ENCODE results near the gene C8B. TPM values are rescaled to one million over a fixed set of nuclear protein-coding genes. Genes with fewer than 3 reads are reported as not detected.

The C8B gene
- total RNA-seq, 3 donors from 2014 or later: not detected

DNA sequence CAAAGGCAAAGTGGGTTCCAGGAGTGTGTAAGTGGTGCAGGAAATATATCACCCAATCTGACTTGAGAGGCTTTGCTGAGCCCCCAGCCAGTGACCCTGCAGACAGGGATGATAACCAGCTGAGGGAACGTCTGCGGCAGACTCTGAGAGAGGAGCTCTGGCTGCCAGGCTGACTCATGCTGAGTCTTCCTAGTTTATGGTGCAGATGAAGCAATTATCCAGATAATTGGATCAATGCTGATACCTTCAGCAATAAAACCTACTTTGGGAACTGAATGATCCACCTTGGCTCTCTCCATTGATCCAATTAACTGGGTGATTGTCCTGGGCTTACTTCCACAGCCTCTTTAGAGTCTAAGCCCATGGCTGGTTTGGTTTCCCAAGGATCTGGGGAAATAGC is 7.3 kb downstream of the C8B start:
- TF ChIP-seq, protein P1, sequence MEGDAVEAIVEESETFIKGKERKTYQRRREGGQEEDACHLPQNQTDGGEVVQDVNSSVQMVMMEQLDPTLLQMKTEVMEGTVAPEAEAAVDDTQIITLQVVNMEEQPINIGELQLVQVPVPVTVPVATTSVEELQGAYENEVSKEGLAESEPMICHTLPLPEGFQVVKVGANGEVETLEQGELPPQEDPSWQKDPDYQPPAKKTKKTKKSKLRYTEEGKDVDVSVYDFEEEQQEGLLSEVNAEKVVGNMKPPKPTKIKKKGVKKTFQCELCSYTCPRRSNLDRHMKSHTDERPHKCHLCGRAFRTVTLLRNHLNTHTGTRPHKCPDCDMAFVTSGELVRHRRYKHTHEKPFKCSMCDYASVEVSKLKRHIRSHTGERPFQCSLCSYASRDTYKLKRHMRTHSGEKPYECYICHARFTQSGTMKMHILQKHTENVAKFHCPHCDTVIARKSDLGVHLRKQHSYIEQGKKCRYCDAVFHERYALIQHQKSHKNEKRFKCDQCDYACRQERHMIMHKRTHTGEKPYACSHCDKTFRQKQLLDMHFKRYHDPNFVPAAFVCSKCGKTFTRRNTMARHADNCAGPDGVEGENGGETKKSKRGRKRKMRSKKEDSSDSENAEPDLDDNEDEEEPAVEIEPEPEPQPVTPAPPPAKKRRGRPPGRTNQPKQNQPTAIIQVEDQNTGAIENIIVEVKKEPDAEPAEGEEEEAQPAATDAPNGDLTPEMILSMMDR (IDR thresholded peaks at IDR 0.05): no peak
- intact Hi-C loops (cut with DNase I; ENCODE audit: low total_unique reads): no loop called here

DNA sequence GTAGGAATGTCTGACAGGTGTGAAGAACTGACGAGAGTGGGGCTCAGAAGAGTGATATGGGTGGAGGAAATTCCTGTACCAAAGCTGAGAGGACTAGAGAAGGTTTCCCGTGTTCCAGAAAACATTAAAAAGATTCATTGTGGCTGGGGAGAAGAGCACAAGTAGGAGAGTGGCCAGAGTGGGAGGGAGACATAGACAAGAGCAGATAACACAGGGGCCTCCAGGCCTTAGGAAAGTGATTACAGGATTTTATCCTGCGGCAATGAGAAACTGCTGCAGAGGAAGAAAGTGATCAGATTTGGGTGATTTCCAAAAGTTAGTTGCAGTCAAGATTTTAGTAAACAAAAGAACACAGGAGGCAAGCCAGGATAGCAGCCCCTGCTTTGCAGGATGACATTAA is 7.9 kb downstream of the C8B start:
- H3K27ac ChIP-seq: no peak overlapping the region

More for the DNA sequence above, 7.3 kb downstream of the C8B start:
- no peaks in the 10 kb centered on the region for H3K9me3 ChIP-seq
- no peak for DNase-seq (ENCODE audit: low spot score in 2 of 2)
- no peaks in the 10 kb centered on the region for H3K36me3 ChIP-seq
- H3K4me3 ChIP-seq: no peak overlapping the region
- H3K4me1 ChIP-seq: no peaks in the 10 kb centered on the region
- H3K27me3 ChIP-seq: no peaks in the 10 kb centered on the region
- no peak overlapping the region for H3K27ac ChIP-seq

DNA sequence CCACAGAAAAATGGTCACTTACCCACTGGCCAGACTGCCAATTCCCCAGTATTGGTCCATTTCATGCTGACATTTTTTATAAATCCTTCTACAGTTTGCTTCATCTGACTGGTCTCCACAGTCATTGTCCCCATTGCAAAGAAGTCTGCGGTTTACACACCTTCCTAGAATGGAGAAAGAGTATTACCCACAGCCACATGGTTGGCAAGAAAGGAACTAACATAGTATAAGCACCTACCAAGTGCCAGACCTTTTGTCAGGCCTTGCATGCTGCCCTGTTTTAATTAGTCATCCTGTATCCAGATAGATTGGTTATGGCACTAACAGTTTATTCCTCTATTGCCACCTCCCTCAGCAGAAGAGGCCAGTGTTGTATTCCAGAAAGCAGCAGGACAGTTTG is 11.2 kb downstream of the C8B start:
- H3K36me3 ChIP-seq: no peaks in the 10 kb centered on the region
- no peaks in the 10 kb centered on the region for H3K4me1 ChIP-seq
- intact Hi-C loops (cut with DNase I; ENCODE audit: low total_unique reads): no loop called here
- H3K4me3 ChIP-seq: no peak overlapping the region
- H3K27me3 ChIP-seq: no peaks in the 10 kb centered on the region
- TF ChIP-seq, protein P1 (IDR thresholded peaks at IDR 0.05): no peak
- TF ChIP-seq POLR2A (IDR thresholded peaks at IDR 0.05) (no peak), POLR2AphosphoS5 (IDR thresholded peaks at IDR 0.05) (no peak)
- no peak overlapping the region for H3K27ac ChIP-seq
- no peak for DNase-seq (ENCODE audit: low spot score in 2 of 2)
- no peaks in the 10 kb centered on the region for H3K9me3 ChIP-seq

More for the DNA sequence above, 7.9 kb downstream of the C8B start:
- no peaks in the 10 kb centered on the region for H3K36me3 ChIP-seq
- no peaks in the 10 kb centered on the region for H3K9me3 ChIP-seq
- no peaks in the 10 kb centered on the region for H3K4me1 ChIP-seq
- TF ChIP-seq, protein P1 (IDR thresholded peaks at IDR 0.05): no peak
- TF ChIP-seq POLR2AphosphoS5 (IDR thresholded peaks at IDR 0.05) (no peak), POLR2A (IDR thresholded peaks at IDR 0.05) (no peak)
- no peak for DNase-seq (ENCODE audit: low spot score in 2 of 2)
- intact Hi-C loops (cut with DNase I; ENCODE audit: low total_unique reads): no loop called here
- no peak overlapping the region for H3K4me3 ChIP-seq
- no peaks in the 10 kb centered on the region for H3K27me3 ChIP-seq

DNA sequence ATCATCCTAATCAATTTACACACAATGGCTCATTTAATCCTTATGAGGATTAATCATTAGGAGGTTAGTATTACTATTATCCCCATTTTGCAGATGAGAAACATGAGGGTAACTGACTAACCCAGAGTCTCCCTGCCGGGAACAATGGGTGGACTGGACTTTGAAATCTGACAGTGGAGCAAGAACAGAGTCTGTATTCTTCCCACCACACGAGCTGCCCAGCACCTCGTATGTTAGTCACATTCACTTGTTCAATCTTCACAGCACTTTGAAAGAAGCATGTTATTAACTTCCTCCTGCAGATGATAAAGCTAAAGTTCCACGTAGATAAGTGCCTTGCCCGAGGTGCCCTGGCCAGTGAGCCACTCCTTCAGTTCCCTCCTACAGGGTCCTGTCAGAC is 12.4 kb downstream of the C8B start:
- TF ChIP-seq POLR2A (IDR thresholded peaks at IDR 0.05) (no peak), POLR2AphosphoS5 (IDR thresholded peaks at IDR 0.05) (no peak)
- TF ChIP-seq, protein P1 (IDR thresholded peaks at IDR 0.05): no peak
- Histone ChIP-seq H3K4me1 (no peaks in the 10 kb centered on the region), H3K9me3 (no peaks in the 10 kb centered on the region), H3K4me3 (no peak overlapping the region), H3K36me3 (no peaks in the 10 kb centered on the region), H3K27ac (no peak overlapping the region), H3K27me3 (no peaks in the 10 kb centered on the region)
- intact Hi-C loops (cut with DNase I; ENCODE audit: low total_unique reads): no loop called here
- no peak for DNase-seq (ENCODE audit: low spot score in 2 of 2)

DNA sequence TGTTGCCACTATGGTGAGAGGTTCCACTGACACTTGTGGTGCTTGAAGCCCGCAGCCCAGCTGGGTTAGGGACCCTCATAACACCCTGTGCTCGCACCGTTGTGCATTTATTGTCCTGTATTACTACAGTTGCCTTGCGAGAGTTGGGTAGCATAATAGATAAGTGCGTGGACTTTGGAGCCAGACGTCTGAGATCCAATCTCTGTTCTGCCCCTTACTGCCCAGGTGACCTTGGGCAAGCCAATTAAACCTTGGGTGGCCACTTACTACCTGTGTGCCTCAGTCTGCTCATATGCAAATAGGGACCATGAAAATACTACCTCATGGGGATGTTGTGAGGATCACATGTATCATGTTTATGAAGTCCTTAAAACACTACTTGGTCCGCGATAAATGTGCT is 13.3 kb downstream of the C8B start:
- TF ChIP-seq POLR2A (IDR thresholded peaks at IDR 0.05) (no peak), POLR2AphosphoS5 (IDR thresholded peaks at IDR 0.05) (no peak)
- TF ChIP-seq, protein P1 (IDR thresholded peaks at IDR 0.05): no peak
- no peak overlapping the region for H3K4me3 ChIP-seq
- H3K27me3 ChIP-seq: no peaks in the 10 kb centered on the region
- H3K9me3 ChIP-seq: no peaks in the 10 kb centered on the region
- no peak for DNase-seq (ENCODE audit: low spot score in 2 of 2)
- H3K27ac ChIP-seq: no peak overlapping the region
- intact Hi-C loops (cut with DNase I; ENCODE audit: low total_unique reads): no loop called here
- no peaks in the 10 kb centered on the region for H3K36me3 ChIP-seq
- no peaks in the 10 kb centered on the region for H3K4me1 ChIP-seq

Measured in breast epithelium (tissue), 4 donors.